Panc1 (cell line): ENCODE measurements around the gene TBCK. TPM values are rescaled to one million over a fixed set of nuclear protein-coding genes. Genes with fewer than 3 reads are reported as not detected.

Source experiments
- ATAC-seq: fragments of 200-7000 bp; cut with Tn5 transposase; 2 replicates; pipeline ENCODE4 v1.9.1; 2020; ENCODE audit warnings: mild to moderate bottlenecking, moderate library complexity
- BruUV-seq: library from RNA; stranded (reverse); fragments of 400-500 nt; replicated peaks from 2 replicates; lab custom pipeline; 2021; lab: Mats Ljungman, UMichigan
- CTCF ChIA-PET: fragments of 300-600 bp; sonication (Branson Sonifier 250); formaldehyde crosslinking; loops from one replicate; lab custom pipeline; 2022; ENCODE audit warnings: antibody characterized with exemption; lab: Charles Lee
- POLR2A ChIA-PET: fragments of 300-600 bp; sonication (Branson Sonifier 250); formaldehyde crosslinking; loops from one replicate; lab custom pipeline; 2022; ENCODE audit warnings: antibody characterized with exemption; lab: Charles Lee
- DNase-seq: peaks from one replicate; pipeline ENCODE4 v3.0.0-alpha.2; 2010; ENCODE audit warnings: low read depth, low spot score
- H3K27ac ChIP-seq: 2 replicates; pipeline ENCODE4 v1.5.1; 2011; ENCODE audit warnings: mild to moderate bottlenecking, low read length, inconsistent platforms
- H3K27me3 ChIP-seq: fragments of 200-500 bp; sonication (Bioruptor generic); 2 replicates; pipeline ENCODE4 v1.6.0; 2014; ENCODE audit warnings: low read length, inconsistent platforms; ENCODE audit not compliant: control insufficient read depth, insufficient read depth
- H3K36me3 ChIP-seq: fragments of 200-500 bp; sonication (Bioruptor generic); 2 replicates; pipeline ENCODE4 v1.5.1; 2014; ENCODE audit warnings: inconsistent platforms, mild to moderate bottlenecking, low read length, moderate library complexity; ENCODE audit not compliant: control insufficient read depth, insufficient read depth
- H3K4me1 ChIP-seq: 2 replicates; pipeline ENCODE4 v1.5.1; 2011; ENCODE audit warnings: inconsistent platforms, mild to moderate bottlenecking, low read length, moderate library complexity; ENCODE audit not compliant: control insufficient read depth, insufficient read depth
- H3K4me3 ChIP-seq, 2 experiments: 2 replicates each; pipeline ENCODE4 v1.5.1; 2011 to 2012; ENCODE audit warnings: low read depth in 2 of 2, low read length in 2 of 2, mild to moderate bottlenecking in 2 of 2, inconsistent platforms in 1 of 2, moderate library complexity in 1 of 2
- H3K9me3 ChIP-seq: fragments of 200-500 bp; sonication (Bioruptor generic); 2 replicates; pipeline ENCODE4 v1.5.1; 2014; ENCODE audit warnings: low read depth, mild to moderate bottlenecking, inconsistent platforms, low read length, moderate library complexity; ENCODE audit not compliant: control insufficient read depth, insufficient read depth
- POLR2AphosphoS5 ChIP-seq: IDR thresholded peaks from 2 replicates; pipeline ENCODE4 v1.6.1; 2012; ENCODE audit warnings: mild to moderate bottlenecking, low read depth, low read length, moderate library complexity
- SIN3A ChIP-seq: IDR thresholded peaks from 2 replicates; pipeline ENCODE4 v1.6.1; 2012; ENCODE audit warnings: low read depth, mild to moderate bottlenecking, low read length, moderate library complexity, borderline replicate concordance; ENCODE audit not compliant: insufficient read depth
- TCF7L2 ChIP-seq: IDR thresholded peaks from 2 replicates; pipeline ENCODE4 v1.6.1; 2011; ENCODE audit warnings: mild to moderate bottlenecking, low read depth, low read length, inconsistent platforms
- in situ Hi-C: cut with HindIII; loops from 2 replicates; pipeline ENCODE4 v1.10.0; 2016; ENCODE audit warnings: low sequenced_read_pairs, low pct_unique_long_range_greater_than_20kb
- intact Hi-C: fragments of 100-400 bp; cut with micrococcal nuclease; formaldehyde crosslinking; loops from one replicate; pipeline ENCODE4 v1.10.0; 2022; ENCODE audit not compliant: unreplicated experiment
- total RNA-seq: library from RNA; stranded (reverse); gene quantifications from one replicate; pipeline ENCODE4 v1.2.1, GENCODE V29; 2021; ENCODE audit not compliant: unreplicated experiment
- TF ChIP-seq, protein P1 (sequence below), 2 experiments: IDR thresholded peaks; 2 replicates each; pipeline ENCODE4 v1.6.1; 2011 to 2012; ENCODE audit warnings: low read depth in 2 of 2, control low read depth in 1 of 2, low read length in 1 of 2, mild to moderate bottlenecking in 1 of 2, moderate library complexity in 1 of 2; ENCODE audit not compliant: insufficient read depth in 1 of 2
- TF ChIP-seq, protein P2 (sequence below): fragments of 450-650 bp; IDR thresholded peaks from 2 replicates; pipeline ENCODE4 v1.5.1; 2017; ENCODE audit warnings: mild to moderate bottlenecking

Gene TBCK
- total RNA-seq, 1 experiment from 2014 or later = 15.1 TPM

DNA sequence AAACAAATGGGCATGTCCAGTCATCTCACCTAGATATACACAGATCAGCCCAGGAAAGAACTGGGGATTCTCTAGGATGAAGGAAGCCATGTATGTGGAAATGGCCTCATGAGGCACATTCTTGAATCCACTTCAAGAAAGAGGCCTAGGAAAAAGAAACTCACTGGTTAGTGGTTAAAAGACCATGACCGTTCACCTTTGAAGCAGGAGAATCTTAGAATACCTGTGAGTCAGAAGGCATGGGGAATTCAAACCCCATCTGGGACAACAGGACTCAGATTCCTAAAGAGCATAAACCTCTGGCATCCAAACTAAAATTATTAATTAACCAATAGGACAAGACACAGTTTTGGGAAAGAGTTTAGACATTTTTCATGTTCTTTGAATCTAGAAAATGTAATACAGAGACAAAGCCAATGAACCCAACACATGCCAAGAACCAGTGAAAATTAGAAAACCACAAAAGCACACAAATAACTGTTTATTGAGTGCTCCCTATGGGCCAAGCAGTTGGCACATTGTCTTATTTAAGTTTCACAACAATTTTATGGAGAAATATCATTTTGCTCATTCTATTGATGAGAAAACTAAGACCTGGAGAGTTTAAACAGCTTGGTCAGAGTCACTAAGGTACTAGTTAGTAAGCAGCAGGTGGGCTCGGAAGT, 323.2 kb downstream of the TBCK start:
- no peaks in the 10 kb centered on the region for H3K36me3 ChIP-seq
- H3K4me1 ChIP-seq = no peaks in the 10 kb centered on the region
- DNase-seq = no peak
- POLR2A ChIA-PET = no interaction called here
- H3K27ac ChIP-seq = no peak overlapping the region
- intact Hi-C loops (no loop called here), in situ Hi-C loops (no loop called here)
- no peaks in the 10 kb centered on the region for H3K9me3 ChIP-seq
- TF ChIP-seq TCF7L2 = no peak
- TF ChIP-seq POLR2AphosphoS5 = no peak
- TF ChIP-seq, protein P1, sequence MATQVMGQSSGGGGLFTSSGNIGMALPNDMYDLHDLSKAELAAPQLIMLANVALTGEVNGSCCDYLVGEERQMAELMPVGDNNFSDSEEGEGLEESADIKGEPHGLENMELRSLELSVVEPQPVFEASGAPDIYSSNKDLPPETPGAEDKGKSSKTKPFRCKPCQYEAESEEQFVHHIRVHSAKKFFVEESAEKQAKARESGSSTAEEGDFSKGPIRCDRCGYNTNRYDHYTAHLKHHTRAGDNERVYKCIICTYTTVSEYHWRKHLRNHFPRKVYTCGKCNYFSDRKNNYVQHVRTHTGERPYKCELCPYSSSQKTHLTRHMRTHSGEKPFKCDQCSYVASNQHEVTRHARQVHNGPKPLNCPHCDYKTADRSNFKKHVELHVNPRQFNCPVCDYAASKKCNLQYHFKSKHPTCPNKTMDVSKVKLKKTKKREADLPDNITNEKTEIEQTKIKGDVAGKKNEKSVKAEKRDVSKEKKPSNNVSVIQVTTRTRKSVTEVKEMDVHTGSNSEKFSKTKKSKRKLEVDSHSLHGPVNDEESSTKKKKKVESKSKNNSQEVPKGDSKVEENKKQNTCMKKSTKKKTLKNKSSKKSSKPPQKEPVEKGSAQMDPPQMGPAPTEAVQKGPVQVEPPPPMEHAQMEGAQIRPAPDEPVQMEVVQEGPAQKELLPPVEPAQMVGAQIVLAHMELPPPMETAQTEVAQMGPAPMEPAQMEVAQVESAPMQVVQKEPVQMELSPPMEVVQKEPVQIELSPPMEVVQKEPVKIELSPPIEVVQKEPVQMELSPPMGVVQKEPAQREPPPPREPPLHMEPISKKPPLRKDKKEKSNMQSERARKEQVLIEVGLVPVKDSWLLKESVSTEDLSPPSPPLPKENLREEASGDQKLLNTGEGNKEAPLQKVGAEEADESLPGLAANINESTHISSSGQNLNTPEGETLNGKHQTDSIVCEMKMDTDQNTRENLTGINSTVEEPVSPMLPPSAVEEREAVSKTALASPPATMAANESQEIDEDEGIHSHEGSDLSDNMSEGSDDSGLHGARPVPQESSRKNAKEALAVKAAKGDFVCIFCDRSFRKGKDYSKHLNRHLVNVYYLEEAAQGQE (IDR thresholded peaks at IDR 0.05; ENCODE audit: insufficient read depth in 1 of 2, low read depth in 2 of 2, low read length in 1 of 2) = no peak
- TF ChIP-seq, protein P2, sequence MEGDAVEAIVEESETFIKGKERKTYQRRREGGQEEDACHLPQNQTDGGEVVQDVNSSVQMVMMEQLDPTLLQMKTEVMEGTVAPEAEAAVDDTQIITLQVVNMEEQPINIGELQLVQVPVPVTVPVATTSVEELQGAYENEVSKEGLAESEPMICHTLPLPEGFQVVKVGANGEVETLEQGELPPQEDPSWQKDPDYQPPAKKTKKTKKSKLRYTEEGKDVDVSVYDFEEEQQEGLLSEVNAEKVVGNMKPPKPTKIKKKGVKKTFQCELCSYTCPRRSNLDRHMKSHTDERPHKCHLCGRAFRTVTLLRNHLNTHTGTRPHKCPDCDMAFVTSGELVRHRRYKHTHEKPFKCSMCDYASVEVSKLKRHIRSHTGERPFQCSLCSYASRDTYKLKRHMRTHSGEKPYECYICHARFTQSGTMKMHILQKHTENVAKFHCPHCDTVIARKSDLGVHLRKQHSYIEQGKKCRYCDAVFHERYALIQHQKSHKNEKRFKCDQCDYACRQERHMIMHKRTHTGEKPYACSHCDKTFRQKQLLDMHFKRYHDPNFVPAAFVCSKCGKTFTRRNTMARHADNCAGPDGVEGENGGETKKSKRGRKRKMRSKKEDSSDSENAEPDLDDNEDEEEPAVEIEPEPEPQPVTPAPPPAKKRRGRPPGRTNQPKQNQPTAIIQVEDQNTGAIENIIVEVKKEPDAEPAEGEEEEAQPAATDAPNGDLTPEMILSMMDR = no peak
- TF ChIP-seq SIN3A = no peak
- no peaks in the 10 kb centered on the region; the same call in 1 of the 2 replicates for H3K27me3 ChIP-seq
- CTCF ChIA-PET = no interaction called here
- no peak overlapping the region for H3K4me3 ChIP-seq
- BruUV-seq = no TSS peak
- ATAC-seq = no peak

DNA sequence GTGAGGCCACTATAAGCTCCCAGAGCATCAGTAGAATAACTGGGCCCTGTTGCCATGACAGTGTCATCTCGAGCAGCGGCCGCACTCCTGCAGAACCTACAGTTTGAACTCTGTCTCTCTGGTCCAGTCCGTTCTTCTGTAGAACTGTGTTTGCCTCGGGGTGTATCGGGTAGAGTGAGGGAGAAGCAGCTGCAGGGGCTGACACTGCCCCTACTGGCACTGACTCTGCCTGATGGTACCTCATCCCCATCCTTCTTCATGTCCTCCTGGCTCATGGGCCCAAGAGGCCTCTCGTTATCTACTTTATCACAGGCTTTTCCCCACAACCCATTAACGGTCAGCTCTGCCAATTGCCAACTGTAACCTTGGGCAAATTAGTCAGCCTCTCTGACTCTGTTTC, 324.3 kb downstream of the TBCK start:
- no peak overlapping the region for H3K27ac ChIP-seq
- H3K9me3 ChIP-seq = no peaks in the 10 kb centered on the region
- no peaks in the 10 kb centered on the region; the same call in 1 of the 2 replicates for H3K27me3 ChIP-seq
- POLR2A ChIA-PET = no interaction called here
- no peaks in the 10 kb centered on the region for H3K4me1 ChIP-seq
- no peak for ATAC-seq
- H3K36me3 ChIP-seq = no peaks in the 10 kb centered on the region
- in situ Hi-C loops = no loop called here
- no peak for DNase-seq
- intact Hi-C loops = no loop called here
- CTCF ChIA-PET = no interaction called here
- TF ChIP-seq TCF7L2 (no peak), SIN3A (no peak), POLR2AphosphoS5 (no peak)
- TF ChIP-seq, protein P2 = no peak
- TF ChIP-seq, protein P1 (IDR thresholded peaks at IDR 0.05; ENCODE audit: insufficient read depth in 1 of 2, low read depth in 2 of 2, low read length in 1 of 2) = no peak
- H3K4me3 ChIP-seq = no peak overlapping the region
- BruUV-seq = no TSS peak
